H9 (cell line): Measurements from ENCODE around the gene CLPX. TPM values are rescaled to one million over a fixed set of nuclear protein-coding genes. Genes with fewer than 3 reads are reported as not detected.

Experiments
- DNase-seq: peaks from one replicate; pipeline ENCODE4 v3.0.0-alpha.2; 2017
- H2AFZ ChIP-seq: one replicate; pipeline ENCODE4 v1.6.1; 2013; ENCODE audit warnings: mild to moderate bottlenecking, low read length, control low read depth, moderate library complexity
- H2AK5ac ChIP-seq: 2 replicates; pipeline ENCODE4 v1.6.1; 2013; ENCODE audit warnings: low read length, control low read depth, mixed read lengths; ENCODE audit not compliant: insufficient read length
- H2BK120ac ChIP-seq: one replicate; pipeline ENCODE4 v1.6.1; 2013; ENCODE audit warnings: low read depth, mild to moderate bottlenecking, low read length, control low read depth, inconsistent platforms; ENCODE audit not compliant: poor library complexity, severe bottlenecking
- H2BK12ac ChIP-seq: 2 replicates; pipeline ENCODE4 v1.6.1; 2013; ENCODE audit warnings: low read length, control low read depth, mixed read lengths, low read depth; ENCODE audit not compliant: insufficient read length
- H2BK15ac ChIP-seq: 2 replicates; pipeline ENCODE4 v1.6.1; 2013; ENCODE audit warnings: low read depth, low read length, control low read depth
- H2BK20ac ChIP-seq: one replicate; pipeline ENCODE4 v1.6.1; 2013; ENCODE audit warnings: low read depth, mild to moderate bottlenecking, low read length, control low read depth, inconsistent platforms; ENCODE audit not compliant: poor library complexity, severe bottlenecking
- H2BK5ac ChIP-seq: 2 replicates; pipeline ENCODE4 v1.6.1; 2013; ENCODE audit warnings: low read length, control low read depth, mixed read lengths; ENCODE audit not compliant: insufficient read length
- H3K14ac ChIP-seq: 2 replicates; pipeline ENCODE4 v1.6.1; 2013; ENCODE audit warnings: low read length, control low read depth; ENCODE audit not compliant: insufficient read depth
- H3K18ac ChIP-seq: 2 replicates; pipeline ENCODE4 v1.6.1; 2013; ENCODE audit warnings: low read depth, mild to moderate bottlenecking, mixed read lengths, low read length, control low read depth; ENCODE audit not compliant: insufficient read length
- H3K23ac ChIP-seq: 2 replicates; pipeline ENCODE4 v1.6.1; 2013; ENCODE audit warnings: low read length, control low read depth, mixed read lengths, low read depth; ENCODE audit not compliant: insufficient read length
- H3K23me2 ChIP-seq: 2 replicates; pipeline ENCODE4 v1.6.1; 2013; ENCODE audit warnings: low read depth, mild to moderate bottlenecking, mixed read lengths, low read length, control low read depth; ENCODE audit not compliant: insufficient read length, poor library complexity, severe bottlenecking
- H3K27ac ChIP-seq: 2 replicates; pipeline ENCODE4 v1.5.1; 2013; ENCODE audit warnings: low read length, control low read depth, mixed read lengths, low read depth; ENCODE audit not compliant: insufficient read length
- H3K27me3 ChIP-seq: 2 replicates; pipeline ENCODE4 v1.6.1; 2013; ENCODE audit warnings: low read length, control low read depth, inconsistent platforms; ENCODE audit not compliant: insufficient read depth
- H3K4ac ChIP-seq: 2 replicates; pipeline ENCODE4 v1.6.1; 2013; ENCODE audit warnings: low read depth, mild to moderate bottlenecking, control low read depth, inconsistent platforms, low read length, moderate library complexity
- H3K4me1 ChIP-seq: 2 replicates; pipeline ENCODE4 v1.6.1; 2013; ENCODE audit warnings: low read length, control low read depth, inconsistent platforms; ENCODE audit not compliant: insufficient read depth
- H3K4me2 ChIP-seq: 2 replicates; pipeline ENCODE4 v1.6.1; 2013; ENCODE audit warnings: low read length, control low read depth, mixed read lengths; ENCODE audit not compliant: insufficient read length, insufficient read depth
- H3K56ac ChIP-seq: 2 replicates; pipeline ENCODE4 v1.6.1; 2013; ENCODE audit warnings: low read depth, mild to moderate bottlenecking, mixed read lengths, low read length, control low read depth; ENCODE audit not compliant: insufficient read length
- H3K79me1 ChIP-seq: 2 replicates; pipeline ENCODE4 v1.6.1; 2013; ENCODE audit warnings: low read depth, mild to moderate bottlenecking, moderate library complexity, low read length, control low read depth, inconsistent platforms; ENCODE audit not compliant: insufficient read depth, poor library complexity, severe bottlenecking
- H3K79me2 ChIP-seq: 2 replicates; pipeline ENCODE4 v1.6.1; 2013; ENCODE audit warnings: low read length, control low read depth, inconsistent platforms; ENCODE audit not compliant: insufficient read depth
- H3K9ac ChIP-seq: 2 replicates; pipeline ENCODE4 v1.6.1; 2013; ENCODE audit warnings: low read length, control low read depth, mixed read lengths; ENCODE audit not compliant: insufficient read length; ENCODE audit errors: extremely low read depth
- H3K9me3 ChIP-seq: one replicate; pipeline ENCODE4 v1.6.1; 2013; ENCODE audit warnings: low read depth, low read length, inconsistent platforms; ENCODE audit not compliant: control insufficient read depth
- H3T11ph ChIP-seq: one replicate; pipeline ENCODE4 v1.6.1; 2013; ENCODE audit warnings: mild to moderate bottlenecking, low read length, control low read depth, inconsistent platforms
- H4K20me1 ChIP-seq: one replicate; pipeline ENCODE4 v1.6.1; 2013; ENCODE audit not compliant: control insufficient read depth, insufficient read length, insufficient read depth
- H4K5ac ChIP-seq: 2 replicates; pipeline ENCODE4 v1.6.1; 2013; ENCODE audit warnings: low read depth, mild to moderate bottlenecking, mixed read lengths, low read length, control low read depth; ENCODE audit not compliant: insufficient read length
- H4K8ac ChIP-seq: replicated peaks from 2 replicates; pipeline ENCODE4 v1.6.1; 2013; ENCODE audit warnings: low read length, control low read depth, mixed read lengths, low read depth; ENCODE audit not compliant: insufficient read length
- H4K91ac ChIP-seq: 2 replicates; pipeline ENCODE4 v1.6.1; 2013; ENCODE audit warnings: low read depth, mild to moderate bottlenecking, moderate library complexity, mixed read lengths, low read length, control low read depth; ENCODE audit not compliant: insufficient read length
- H3K27ac Mint-ChIP-seq, 3 experiments: 2 replicates in 2 of 3; 3 replicates in 1 of 3; pipeline ENCODE4 v1.8.0; 2020 to 2021; ENCODE audit warnings: mixed read lengths in 3 of 3, mild to moderate bottlenecking in 1 of 3, moderate library complexity in 1 of 3
- H3K27me3 Mint-ChIP-seq: 2 replicates; pipeline ENCODE4 v1.8.0; 2021; ENCODE audit warnings: low read depth, mild to moderate bottlenecking, moderate library complexity, mixed read lengths
- H3K36me3 Mint-ChIP-seq, 3 experiments: 2 replicates in 2 of 3; 3 replicates in 1 of 3; pipeline ENCODE4 v1.8.0; 2020 to 2021; ENCODE audit warnings: low read depth in 3 of 3, mixed read lengths in 3 of 3; ENCODE audit not compliant: insufficient read depth in 1 of 3
- H3K4me1 Mint-ChIP-seq, 2 experiments: 2 replicates each; pipeline ENCODE4 v1.8.0; 2020; ENCODE audit warnings: mixed read lengths in 2 of 2
- H3K4me3 Mint-ChIP-seq, 2 experiments: 2 replicates in 1 of 2; 3 replicates in 1 of 2; pipeline ENCODE4 v1.8.0; 2020 to 2021; ENCODE audit warnings: mild to moderate bottlenecking in 2 of 2, mixed read lengths in 2 of 2, moderate library complexity in 1 of 2
- H3K9me3 Mint-ChIP-seq, 2 experiments: 2 replicates in 1 of 2; 3 replicates in 1 of 2; pipeline ENCODE4 v1.8.0; 2020; ENCODE audit warnings: mild to moderate bottlenecking in 2 of 2, mixed read lengths in 2 of 2, moderate library complexity in 1 of 2
- CTCF ChIP-seq: fragments of 200-600 bp; sonication (generic); conservative IDR thresholded peaks from 3 replicates; pipeline ENCODE4 v1.8.0; 2021; ENCODE audit warnings: antibody characterized with exemption, mild to moderate bottlenecking
- WGBS: extraction: QIAGEN DNeasy Blood & Tissue Kit; methylation state at CpG from one replicate; pipeline ENCODE4 v1.1.7; 2013; ENCODE audit warnings: missing lambda C conversion rate, low lambda C conversion rate, mixed read lengths; ENCODE audit not compliant: insufficient read length; ENCODE audit errors: extremely low coverage; 5-methylcytosine and 5-hydroxymethylcytosine counted together
- total RNA-seq: library from RNA; stranded (reverse); gene quantifications from 2 replicates; pipeline ENCODE4 v1.2.1, GENCODE V29; 2021

CLPX gene
- total RNA-seq, 1 experiment from 2014 or later = 55.8 TPM

- peaks cover 9 to 21% (median 18%) of the 10 kb centered on the region in 3 experiments; a peak in 6 of 7 replicates for H3K36me3 Mint-ChIP-seq
- Histone ChIP-seq H3K79me1 (no peaks in the 10 kb centered on the region), H2BK12ac (no peak overlapping the region), H2BK15ac (no peak overlapping the region), H2BK5ac (no peak overlapping the region), H3K23ac (no peak overlapping the region), H3K4ac (no peak overlapping the region), H3K14ac (no peak overlapping the region), H2BK120ac (no peak overlapping the region), H3K9ac (no peak overlapping the region), H2AFZ (no peak overlapping the region), H4K20me1 (no peaks in the 10 kb centered on the region), H2BK20ac (no peak overlapping the region), H4K91ac (no peak overlapping the region), H3K23me2 (no peaks in the 10 kb centered on the region), H3K9me3 (no peaks in the 10 kb centered on the region), H3K79me2 (no peaks in the 10 kb centered on the region), H3K27me3 (no peaks in the 10 kb centered on the region), H3K56ac (no peak overlapping the region), H3K4me1 (no peaks in the 10 kb centered on the region), H3K27ac (no peak overlapping the region), H3K4me2 (no peak overlapping the region), H3T11ph (no peak overlapping the region), H3K18ac (no peak overlapping the region), H4K8ac (no peak overlapping the region), H4K5ac (no peak overlapping the region), H2AK5ac (no peak overlapping the region)
- no peaks in the 10 kb centered on the region for H3K4me1 Mint-ChIP-seq
- no peak overlapping the region for H3K27ac Mint-ChIP-seq
- no peak overlapping the region for H3K4me3 Mint-ChIP-seq
- DNase-seq = no peak
- H3K27me3 Mint-ChIP-seq = no peaks in the 10 kb centered on the region
- no peaks in the 10 kb centered on the region for H3K9me3 Mint-ChIP-seq
- no CpG with 5 or more reads among the region's 1 CpG for WGBS
- TF ChIP-seq CTCF = no peak
Measured at GRCh38 chr15:65164139-65164538, 21.0 kb downstream of the CLPX start.
